Progenitor cell of endocrine pancreas (in vitro differentiated cells): ENCODE results near the gene GRID2IP. TPM values are rescaled to one million over a fixed set of nuclear protein-coding genes. Genes with fewer than 3 reads are reported as not detected.
"Not testable (repeated sequence)": the region's sequence is repeated elsewhere in the genome, so short reads cannot be mapped to it uniquely, and the experiment has no call there.

Source experiments
- DNase-seq: peaks from one replicate; pipeline ENCODE4 v3.0.0; 2021; ENCODE audit warnings: low spot score; ENCODE audit not compliant: unreplicated experiment
- H3K27ac Mint-ChIP-seq: 2 replicates; pipeline ENCODE4 v1.8.0; 2021; ENCODE audit warnings: mild to moderate bottlenecking, moderate library complexity, mixed read lengths
- H3K27me3 Mint-ChIP-seq: 2 replicates; pipeline ENCODE4 v1.8.0; 2021; ENCODE audit warnings: mixed read lengths
- H3K36me3 Mint-ChIP-seq: 2 replicates; pipeline ENCODE4 v1.8.0; 2022; ENCODE audit warnings: mixed read lengths; ENCODE audit not compliant: insufficient read depth
- H3K4me1 Mint-ChIP-seq: 2 replicates; pipeline ENCODE4 v1.8.0; 2021; ENCODE audit warnings: low read depth, mixed read lengths
- H3K4me3 Mint-ChIP-seq: 2 replicates; pipeline ENCODE4 v1.8.0; 2021; ENCODE audit warnings: low read depth, mild to moderate bottlenecking, moderate library complexity, mixed read lengths
- H3K9me3 Mint-ChIP-seq: 2 replicates; pipeline ENCODE4 v1.8.0; 2021; ENCODE audit warnings: low read depth, mixed read lengths
- total RNA-seq: library from RNA; stranded (reverse); gene quantifications from 2 replicates; pipeline ENCODE4 v1.2.1, GENCODE V29; 2021
- TF ChIP-seq, protein P1 (sequence below): fragments of 200-600 bp; sonication (generic); IDR thresholded peaks from one replicate; pipeline ENCODE4 v1.5.0; 2021; ENCODE audit warnings: antibody characterized with exemption, mild to moderate bottlenecking; ENCODE audit not compliant: unreplicated experiment

Gene GRID2IP
- total RNA-seq, 1 donor from 2014 or later = 2.5 TPM

DNA sequence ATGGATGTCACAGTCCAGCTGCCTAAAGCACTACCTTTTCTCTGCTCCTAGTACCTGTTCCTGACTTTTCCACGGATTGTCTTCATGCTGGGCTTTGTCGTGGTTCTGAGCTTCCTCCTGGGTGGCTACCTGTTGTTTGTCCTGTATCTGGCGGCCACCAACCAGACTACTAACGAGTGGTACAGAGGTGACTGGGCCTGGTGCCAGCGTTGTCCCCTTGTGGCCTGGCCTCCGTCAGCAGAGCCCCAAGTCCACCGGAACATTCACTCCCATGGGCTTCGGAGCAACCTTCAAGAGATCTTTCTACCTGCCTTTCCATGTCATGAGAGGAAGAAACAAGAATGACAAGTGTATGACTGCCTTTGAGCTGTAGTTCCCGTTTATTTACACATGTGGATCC is 37.3 kb upstream of the GRID2IP start:
- TF ChIP-seq, protein P1, sequence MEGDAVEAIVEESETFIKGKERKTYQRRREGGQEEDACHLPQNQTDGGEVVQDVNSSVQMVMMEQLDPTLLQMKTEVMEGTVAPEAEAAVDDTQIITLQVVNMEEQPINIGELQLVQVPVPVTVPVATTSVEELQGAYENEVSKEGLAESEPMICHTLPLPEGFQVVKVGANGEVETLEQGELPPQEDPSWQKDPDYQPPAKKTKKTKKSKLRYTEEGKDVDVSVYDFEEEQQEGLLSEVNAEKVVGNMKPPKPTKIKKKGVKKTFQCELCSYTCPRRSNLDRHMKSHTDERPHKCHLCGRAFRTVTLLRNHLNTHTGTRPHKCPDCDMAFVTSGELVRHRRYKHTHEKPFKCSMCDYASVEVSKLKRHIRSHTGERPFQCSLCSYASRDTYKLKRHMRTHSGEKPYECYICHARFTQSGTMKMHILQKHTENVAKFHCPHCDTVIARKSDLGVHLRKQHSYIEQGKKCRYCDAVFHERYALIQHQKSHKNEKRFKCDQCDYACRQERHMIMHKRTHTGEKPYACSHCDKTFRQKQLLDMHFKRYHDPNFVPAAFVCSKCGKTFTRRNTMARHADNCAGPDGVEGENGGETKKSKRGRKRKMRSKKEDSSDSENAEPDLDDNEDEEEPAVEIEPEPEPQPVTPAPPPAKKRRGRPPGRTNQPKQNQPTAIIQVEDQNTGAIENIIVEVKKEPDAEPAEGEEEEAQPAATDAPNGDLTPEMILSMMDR = no peak
- Mint-ChIP-seq H3K27me3 (no peaks in the 10 kb centered on the region), H3K4me1 (peaks cover 5% of the 10 kb centered on the region), H3K4me3 (peak overlapping the region; percentile 37), H3K27ac (peak overlapping the region; percentile 39), H3K9me3 (no peaks in the 10 kb centered on the region), H3K36me3 (peaks cover 35% of the 10 kb centered on the region)
- DNase-seq = no peak

DNA sequence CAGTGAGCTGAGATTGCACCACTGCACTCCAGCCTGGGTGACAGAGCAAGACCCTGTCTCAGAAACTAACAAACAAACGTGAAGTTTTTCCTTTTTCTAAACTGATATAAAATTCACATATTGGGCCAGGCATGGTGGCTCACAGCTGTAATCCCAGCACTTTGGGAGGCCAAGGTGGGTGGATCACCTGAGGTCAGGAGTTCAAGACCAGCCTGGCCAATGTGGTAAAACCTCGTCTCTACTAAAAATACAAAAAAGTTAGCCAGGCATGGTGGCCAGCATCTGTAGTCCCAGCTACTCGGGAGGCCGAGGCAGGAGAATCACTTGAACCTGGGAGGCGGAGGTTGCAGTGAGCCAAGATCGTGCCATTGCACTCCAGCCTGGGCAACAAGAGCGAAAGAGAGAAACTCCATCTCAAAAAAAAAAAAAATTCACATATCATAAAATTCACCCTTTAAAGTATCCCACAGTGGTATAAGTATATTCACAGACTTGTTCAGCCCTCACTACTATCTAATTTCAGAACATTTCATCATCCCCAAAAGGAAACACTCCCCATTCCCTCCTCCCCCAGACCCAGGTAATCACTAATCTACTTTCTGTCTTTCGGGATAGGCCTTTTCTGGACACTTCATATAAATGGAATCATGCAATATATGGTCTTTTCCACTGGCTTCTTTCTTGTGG is 34.6 kb upstream of the GRID2IP start:
- not testable (repeated sequence) for H3K27me3 Mint-ChIP-seq, H3K4me1 Mint-ChIP-seq, H3K27ac Mint-ChIP-seq, H3K4me3 Mint-ChIP-seq, DNase-seq, H3K9me3 Mint-ChIP-seq
- H3K36me3 Mint-ChIP-seq = peaks cover 39% of the 10 kb centered on the region

DNA sequence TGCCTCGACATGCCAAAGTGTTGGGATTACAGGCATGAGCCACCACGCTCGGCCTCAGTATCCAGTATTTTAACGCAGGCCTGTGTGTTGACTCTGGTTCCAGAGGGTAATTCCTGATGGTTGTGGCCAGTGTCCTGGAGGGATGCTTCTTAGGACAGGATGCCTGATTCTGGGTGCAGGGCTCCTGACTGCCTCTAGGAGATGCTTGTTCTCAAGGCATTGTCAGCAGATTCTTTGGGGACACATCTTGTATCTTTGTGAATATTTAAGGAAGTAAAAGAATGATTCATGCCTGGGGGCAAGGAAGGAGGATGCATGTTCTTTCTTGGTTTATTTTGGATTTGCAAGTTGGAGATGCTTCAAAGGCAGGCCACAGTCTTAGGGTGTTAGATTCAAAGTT is 28.2 kb upstream of the GRID2IP start:
- no peak for DNase-seq
- Mint-ChIP-seq H3K4me1 (peaks cover 13% of the 10 kb centered on the region), H3K27ac (no peak overlapping the region), H3K9me3 (no peaks in the 10 kb centered on the region), H3K27me3 (no peaks in the 10 kb centered on the region), H3K4me3 (peak overlapping the region; percentile 86), H3K36me3 (peaks cover 20% of the 10 kb centered on the region)
- TF ChIP-seq, protein P1 = peak; percentile 17

DNA sequence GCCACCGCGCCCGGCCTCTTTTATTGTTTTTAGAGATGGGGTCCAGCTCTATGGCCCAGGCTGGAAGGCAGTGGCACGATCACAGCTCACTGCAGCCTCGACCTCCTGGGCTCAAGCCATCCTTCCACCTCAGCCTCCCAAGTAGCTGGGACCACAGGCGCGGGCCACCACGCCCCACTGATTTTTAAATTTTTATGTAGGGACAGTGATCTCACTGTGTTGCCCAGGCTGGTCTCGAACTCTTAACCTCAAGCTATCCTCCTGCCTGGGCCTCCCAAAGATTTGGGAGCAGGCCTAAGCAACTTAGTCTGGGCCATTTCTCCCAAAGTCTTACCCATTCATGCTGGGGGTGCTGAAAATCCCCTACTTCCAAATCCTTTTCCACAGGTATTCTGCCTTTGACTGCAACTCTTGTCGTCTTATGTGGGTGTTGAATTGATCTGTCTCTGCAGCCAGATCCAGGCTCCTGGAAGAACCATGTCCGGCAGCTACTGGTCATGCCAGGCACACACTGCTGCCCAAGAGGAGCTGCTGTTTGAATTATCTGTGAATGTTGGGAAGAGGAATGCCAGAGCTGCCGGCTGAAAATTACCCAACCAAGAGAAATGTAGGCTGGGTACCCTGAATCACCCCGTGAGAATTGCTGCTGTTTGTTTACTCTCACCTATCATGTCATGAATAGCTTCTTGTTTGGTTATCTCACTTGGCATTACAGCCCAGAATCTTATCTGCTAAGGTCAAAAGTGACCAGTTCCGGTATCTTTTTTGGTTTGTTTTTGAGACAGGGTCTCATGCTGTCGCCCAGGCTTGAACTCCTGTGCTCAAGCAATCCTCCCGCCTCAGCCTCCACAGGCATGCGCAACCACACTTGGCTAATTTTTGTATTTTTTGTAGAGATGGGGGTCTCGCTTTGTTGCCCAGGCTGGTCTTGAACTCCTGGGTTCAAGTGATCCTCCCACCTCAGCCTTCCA is 27.1 kb upstream of the GRID2IP start:
- H3K9me3 Mint-ChIP-seq = no peaks in the 10 kb centered on the region
- H3K36me3 Mint-ChIP-seq = peaks cover 17% of the 10 kb centered on the region
- H3K27me3 Mint-ChIP-seq = no peaks in the 10 kb centered on the region
- peak overlapping the region; percentile 86 for H3K4me3 Mint-ChIP-seq
- no peak for DNase-seq
- TF ChIP-seq, protein P1 = no peak
- H3K4me1 Mint-ChIP-seq = peaks cover 13% of the 10 kb centered on the region
- H3K27ac Mint-ChIP-seq = peak overlapping the region; percentile 93

DNA sequence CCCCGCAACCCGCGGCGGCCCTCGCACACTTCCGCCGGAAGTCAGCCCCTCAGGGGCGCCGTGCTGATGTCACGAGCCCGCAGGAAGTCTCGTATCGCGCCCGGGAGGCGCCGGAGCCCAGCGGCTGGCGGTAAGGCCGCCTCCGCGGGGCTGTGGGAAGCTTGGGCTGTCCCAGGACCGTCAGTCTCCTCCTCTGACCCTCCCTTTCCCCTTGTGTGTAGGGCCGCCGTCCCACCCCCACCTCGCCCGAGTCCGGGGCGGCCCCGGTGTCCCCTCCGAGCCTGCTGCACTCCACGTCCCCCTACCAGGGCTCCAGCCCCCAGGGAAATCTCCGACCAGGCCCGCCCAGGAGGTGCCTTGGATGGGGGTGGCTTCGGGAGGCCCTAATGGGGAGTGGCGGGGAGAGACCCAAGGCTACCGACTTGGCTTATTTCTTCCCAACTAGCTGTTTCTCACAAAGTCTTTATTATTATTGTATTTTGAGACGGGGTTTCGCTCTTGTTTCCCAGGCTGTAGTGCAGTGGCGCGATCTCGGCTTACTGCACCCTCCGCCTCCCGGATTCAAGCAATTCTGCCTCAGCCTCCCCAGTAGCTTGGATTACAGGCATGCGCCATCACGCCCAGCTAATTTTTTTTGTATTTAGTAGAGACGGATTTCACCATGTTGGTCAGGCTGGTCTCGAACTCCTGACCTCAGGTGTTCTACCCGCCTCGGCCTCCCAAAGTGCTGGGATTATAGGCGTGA is 26.3 kb upstream of the GRID2IP start, which contains the start of gene ZDHHC4:
Gene ZDHHC4, plus strand, starts transcription at position 86 of the 745 bp plus-strand sequence. CDS start 3,108 bp downstream, outside the sequence.
- Mint-ChIP-seq H3K27ac (peak within 1 kb of the TSS; percentile 95), H3K4me1 (peaks cover 13% of the 10 kb centered on the region), H3K4me3 (peak within 1 kb of the TSS; percentile 86), H3K27me3 (peaks cover 3% of the 10 kb centered on the region), H3K36me3 (peaks cover 17% of the 10 kb centered on the region), H3K9me3 (no peaks in the 10 kb centered on the region)
- TF ChIP-seq, protein P1 = no peak
- DNase-seq = peak; percentile 71

DNA sequence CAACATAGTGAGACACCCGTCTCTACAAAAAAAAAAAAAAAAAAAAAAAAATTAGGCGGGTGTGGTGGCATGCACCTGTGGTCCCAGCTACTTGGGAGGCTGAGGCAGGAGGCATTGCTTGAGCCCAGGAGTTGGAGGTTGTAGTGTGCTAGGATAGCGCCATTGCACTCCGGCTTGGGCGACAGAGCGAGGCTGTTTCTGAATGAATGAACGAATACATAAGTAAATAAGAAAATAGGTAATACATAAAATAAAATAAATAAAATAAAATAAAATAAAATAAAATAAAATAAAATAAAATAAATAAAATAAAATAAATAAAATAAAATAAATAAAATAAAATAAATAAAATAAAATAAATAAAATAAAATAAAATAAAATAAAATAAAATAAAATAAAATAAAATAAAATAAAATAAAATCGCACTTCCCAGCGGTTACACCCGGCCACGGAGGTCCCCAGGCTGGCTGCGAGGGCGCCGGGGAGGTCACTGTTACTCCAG is 25.7 kb upstream of the GRID2IP start:
- peak overlapping the region; percentile 86 for H3K4me3 Mint-ChIP-seq

More for the DNA sequence above, 25.7 kb upstream of the GRID2IP start:
- H3K27me3 Mint-ChIP-seq, DNase-seq, H3K9me3 Mint-ChIP-seq: not testable (repeated sequence)
- peaks cover 13% of the 10 kb centered on the region for H3K4me1 Mint-ChIP-seq
- peaks cover 14% of the 10 kb centered on the region for H3K36me3 Mint-ChIP-seq
- H3K27ac Mint-ChIP-seq = peak overlapping the region; percentile 95
